OCI-M2 (cell line): ENCODE measurements around the gene CDC34.
A peak's percentile ranks its signal among the peaks of the same experiment; 100 is the strongest.

Experiments
- DNase-seq: peaks from one replicate; lab custom pipeline; 2025; ENCODE audit not compliant: unreplicated experiment; lab: John Stamatoyannopoulos, UW

The CDC34 gene

DNA sequence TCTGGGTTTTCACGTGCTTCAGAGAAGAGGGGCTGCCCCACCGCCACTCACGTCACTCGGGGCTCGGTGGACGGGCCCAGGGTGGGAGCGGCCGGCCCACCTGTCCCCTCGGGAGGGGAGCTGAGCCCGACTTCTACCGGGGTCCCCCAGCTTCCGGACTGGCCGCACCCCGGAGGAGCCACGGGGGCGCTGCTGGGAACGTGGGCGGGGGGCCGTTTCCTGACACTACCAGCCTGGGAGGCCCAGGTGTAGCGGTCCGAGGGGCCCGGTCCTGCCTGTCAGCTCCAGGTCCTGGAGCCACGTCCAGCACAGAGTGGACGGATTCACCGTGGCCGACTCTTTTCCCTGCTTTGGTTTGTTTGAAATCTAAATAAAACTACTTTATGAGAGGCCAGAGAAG lies 10.1 kb downstream of the CDC34 start:
- DNase-seq: no peak

DNA sequence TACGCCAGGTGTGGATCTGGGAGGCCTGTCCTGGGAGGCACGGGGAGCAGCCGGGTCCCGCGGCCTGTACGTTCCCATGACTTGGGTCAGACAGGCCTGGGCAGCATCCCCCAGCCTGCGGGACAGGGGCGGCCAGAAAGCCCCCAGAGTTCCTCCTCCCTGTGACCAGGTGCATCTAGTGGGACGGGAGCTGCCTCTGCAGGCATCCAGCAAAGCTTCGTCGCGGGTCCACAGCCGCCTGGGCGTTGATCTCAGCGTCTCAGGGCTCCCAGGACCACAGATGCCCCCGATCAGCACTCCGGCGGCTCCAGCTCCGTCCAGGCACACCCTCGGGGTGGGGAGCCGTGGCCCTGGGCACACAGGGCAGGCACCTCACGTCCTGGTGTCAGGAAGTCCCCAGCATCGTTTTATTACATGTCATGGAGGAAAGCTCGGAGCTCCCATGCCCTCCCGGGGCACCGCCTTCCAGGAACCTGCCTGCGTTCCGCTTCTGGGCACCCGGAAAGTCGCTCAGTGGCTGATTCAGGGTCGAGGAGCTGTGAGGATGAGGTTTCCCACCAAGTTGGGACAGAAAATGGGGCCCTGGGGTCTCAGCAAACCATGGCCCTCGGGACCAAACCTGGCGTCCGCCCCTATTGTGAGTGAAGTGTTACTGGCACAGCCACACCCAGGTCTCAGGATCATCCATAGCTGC lies 10.8 kb downstream of the CDC34 start:
- DNase-seq: no peak

DNA sequence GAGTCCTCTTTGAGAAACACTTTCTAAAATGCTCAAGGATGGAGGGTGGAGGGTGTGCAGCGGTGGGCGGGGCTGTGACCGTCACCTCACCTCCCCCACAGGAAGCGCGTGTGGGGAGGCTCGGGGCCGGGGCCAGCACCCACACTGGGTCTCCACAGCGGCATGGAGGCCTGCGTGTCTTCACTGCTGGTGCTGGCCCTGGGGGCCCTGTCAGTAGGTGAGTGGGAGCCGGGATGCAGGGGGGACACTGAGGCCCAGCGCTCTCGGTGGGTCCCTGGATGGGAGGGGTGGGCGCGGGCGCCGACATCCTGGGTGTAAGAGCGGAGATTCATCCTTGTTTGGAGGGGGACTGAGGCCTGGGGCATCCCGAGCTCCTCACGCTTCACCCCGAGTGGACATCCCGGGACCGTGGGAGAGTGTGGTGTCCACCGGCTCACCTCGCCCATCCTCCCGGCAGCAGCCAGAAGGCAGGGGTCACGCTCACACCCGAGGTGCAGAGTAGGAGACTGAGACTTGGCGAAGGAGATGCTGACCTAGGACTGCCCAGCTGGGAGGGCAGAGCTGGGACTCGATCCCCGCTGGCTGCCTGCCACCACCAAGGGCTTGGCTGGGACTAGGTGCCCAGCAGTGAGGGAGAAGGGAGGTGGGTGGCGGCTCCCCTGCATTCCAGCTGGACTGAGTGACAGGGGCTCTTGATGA lies 12.5 kb downstream of the CDC34 start, which contains the start of gene GZMM:
Gene GZMM (plus strand): TSS at position 144 of the 699 bp plus-strand sequence. CDS start 19 bp downstream, at position 163.
- DNase-seq: no peak

DNA sequence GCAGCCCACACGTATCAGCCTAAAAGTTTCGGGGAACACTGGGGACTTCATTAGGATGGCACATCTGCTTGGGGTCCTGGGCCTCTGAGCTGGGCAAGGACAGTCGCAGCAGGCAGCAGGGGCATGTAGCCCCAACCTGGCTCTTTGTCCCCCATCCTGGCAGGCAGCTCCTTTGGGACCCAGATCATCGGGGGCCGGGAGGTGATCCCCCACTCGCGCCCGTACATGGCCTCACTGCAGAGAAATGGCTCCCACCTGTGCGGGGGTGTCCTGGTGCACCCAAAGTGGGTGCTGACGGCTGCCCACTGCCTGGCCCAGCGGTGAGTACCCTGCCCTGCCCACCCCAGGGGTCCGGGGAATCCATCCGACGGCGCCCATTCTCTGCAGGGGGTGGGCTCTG lies 15.6 kb downstream of the CDC34 start:
- DNase-seq: no peak

DNA sequence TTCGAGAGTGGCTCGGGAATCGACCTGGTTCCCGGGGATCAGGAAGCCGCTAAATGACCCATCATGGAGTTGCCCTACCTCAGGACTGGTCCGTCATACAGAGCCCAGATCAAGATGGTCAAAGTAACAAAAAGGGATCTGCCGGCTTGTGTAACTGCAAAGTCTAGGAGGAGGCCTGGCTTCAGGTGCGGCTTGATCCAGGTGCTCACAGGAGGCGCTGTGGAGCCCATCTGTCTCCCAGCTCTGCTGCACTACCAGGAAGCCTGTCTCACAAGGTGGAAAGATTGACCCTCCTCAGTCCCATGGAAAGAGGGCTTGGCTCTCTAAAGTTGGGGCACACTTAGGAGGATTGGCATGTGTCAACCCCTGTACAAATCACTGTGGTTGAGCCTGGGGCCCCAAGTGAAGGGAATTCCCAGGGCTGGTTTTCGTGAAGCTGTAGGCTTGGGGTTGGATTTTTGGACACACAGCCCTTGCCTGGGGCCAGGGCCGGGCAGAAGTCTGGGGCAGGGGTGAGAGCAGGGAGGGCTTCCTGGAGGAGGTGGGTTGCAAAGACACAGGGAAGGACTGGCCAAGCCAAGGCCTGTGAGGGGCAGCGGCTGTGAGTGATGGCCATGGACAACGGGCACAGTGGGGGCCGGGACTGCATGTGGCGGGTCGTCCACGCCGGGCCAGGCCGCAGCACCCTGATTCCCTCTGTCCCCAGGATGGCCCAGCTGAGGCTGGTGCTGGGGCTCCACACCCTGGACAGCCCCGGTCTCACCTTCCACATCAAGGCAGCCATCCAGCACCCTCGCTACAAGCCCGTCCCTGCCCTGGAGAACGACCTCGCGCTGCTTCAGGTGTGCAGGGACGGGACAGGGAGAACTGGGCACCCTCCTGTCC lies 16.5 kb downstream of the CDC34 start:
- no peak for DNase-seq

DNA sequence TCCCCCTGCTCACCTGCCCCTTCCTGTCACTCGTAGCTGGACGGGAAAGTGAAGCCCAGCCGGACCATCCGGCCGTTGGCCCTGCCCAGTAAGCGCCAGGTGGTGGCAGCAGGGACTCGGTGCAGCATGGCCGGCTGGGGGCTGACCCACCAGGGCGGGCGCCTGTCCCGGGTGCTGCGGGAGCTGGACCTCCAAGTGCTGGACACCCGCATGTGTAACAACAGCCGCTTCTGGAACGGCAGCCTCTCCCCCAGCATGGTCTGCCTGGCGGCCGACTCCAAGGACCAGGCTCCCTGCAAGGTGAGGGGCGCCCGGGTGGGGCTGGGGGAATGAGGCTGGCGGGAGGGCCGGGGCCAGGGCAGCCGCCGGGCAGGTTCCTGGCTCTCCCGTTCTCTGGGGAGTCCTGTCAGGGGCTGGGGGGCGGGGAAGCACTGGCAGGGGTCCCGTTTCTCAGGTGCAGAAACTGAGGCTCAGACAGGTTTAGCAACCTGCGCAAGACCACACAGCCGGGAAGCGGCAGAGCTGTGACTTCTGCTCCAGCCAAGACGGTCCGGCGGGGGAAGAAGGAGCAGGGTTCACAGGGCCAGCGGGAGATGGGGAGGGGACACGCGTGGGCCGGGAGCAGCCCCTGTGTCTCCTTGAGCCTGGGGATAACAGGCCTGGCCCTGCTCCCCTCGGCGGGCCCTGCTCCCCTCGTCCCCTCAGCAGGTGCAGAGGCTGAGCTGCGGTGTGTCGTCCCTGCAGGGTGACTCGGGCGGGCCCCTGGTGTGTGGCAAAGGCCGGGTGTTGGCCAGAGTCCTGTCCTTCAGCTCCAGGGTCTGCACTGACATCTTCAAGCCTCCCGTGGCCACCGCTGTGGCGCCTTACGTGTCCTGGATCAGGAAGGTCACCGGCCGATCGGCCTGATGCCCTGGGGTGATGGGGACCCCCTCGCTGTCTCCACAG lies 17.6 kb downstream of the CDC34 start:
- no peak for DNase-seq

DNA sequence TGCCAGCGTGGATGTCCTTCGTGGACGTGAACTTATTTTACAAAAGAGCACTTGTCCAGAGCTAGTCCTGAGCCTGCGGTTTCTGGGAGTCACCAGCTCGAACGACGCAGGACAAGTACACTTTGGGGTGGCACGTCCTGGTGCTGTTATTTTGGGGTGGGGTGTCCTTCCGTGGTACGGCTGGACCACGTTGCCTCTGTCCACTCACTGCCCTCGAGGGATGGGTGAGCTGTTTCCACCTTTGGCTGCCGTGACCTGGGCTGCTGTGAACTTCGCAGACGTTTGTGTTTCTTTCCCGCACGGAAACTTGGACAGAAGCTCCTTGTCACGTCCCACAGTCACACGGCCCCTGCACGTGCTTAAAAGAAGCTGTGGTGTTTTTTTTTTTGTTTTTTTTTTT lies 23.3 kb downstream of the CDC34 start:
- DNase-seq: no peak

DNA sequence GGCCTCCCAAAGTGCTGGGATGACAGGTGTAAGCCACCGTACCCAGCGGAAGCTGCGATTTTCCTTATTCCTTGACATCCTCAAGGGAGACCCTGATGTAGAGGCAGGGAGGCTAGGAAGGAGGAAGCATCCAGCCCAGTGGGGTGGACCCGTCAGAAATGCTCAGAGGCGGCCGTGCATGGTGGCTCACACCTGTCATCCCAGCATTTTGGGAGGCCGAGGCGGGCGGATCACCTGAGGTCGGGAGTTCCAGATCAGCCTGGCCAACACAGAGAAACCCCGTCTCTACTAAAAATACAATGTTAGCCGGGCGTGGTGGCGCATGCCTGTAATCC lies 23.9 kb downstream of the CDC34 start:
- DNase-seq: no peak

DNA sequence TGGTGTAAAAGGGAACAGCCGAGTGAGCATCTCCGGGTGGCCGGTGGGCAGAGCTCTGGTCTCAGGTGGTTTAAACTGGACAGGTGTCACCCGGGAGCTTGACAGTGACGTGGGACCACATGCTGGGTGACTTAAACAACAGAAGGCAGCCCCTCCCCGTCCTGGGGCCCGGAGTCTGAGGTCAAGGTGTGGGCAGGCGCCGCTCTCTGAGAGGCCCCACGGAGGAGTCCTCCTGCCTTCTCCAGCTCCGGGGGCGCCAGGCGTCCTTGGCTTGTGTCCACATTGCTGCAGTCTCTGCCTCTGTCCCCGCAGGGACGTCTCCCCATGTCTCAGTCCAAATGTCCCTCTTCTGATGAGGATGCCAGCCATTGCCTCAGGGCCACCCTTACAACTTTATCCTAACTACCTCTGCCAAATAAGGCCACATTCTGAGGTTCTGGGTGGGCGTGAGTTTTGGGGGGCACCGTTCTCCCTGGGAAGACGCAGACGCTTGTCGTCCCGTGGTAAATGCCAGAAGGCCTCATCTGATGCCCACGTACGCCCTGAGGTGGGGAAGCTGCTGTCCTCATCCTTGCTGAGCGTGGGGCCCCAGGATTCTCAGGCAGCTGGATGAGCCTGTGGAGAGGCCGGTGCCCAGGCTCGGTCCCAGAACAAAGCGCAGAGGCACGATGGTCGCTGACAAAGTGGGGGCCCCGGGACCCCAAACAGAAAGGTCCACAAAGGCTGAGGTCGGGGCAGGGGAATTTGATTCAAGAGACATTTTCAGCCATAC lies 25.2 kb downstream of the CDC34 start:
- no peak for DNase-seq

DNA sequence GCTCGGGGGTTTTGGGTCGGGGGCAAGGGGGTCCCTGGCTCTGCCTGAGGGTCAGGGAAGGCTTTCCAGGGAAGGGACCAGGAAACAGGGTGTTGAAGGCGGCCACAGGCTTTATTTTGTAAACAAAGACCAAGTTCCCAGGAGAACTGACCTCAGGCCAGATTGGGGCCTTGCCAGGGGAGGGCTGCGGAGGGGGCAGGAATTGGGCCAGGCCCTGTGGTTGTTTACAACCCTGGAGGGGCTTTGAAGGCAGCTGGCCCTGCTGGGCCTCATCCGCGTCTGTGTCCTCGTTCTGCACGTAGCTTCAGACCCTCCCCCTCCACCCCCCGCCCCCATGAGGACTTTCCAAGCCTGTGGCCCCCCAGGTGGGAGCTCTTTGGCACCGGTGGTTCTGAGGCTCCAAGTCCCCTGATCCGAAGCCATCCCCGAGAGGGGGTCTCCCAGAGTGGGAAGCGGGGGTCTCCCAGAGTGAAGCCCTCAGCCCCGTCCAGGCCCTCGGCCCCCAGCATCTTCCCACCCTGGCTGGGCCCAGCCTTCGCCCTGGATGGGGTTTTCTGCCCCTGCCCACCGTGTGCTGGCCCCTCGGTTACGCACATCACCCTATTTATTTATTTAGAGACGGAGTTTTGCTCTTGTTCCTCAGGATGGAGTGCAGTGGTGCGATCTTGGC lies 27.3 kb downstream of the CDC34 start:
- no peak for DNase-seq

DNA sequence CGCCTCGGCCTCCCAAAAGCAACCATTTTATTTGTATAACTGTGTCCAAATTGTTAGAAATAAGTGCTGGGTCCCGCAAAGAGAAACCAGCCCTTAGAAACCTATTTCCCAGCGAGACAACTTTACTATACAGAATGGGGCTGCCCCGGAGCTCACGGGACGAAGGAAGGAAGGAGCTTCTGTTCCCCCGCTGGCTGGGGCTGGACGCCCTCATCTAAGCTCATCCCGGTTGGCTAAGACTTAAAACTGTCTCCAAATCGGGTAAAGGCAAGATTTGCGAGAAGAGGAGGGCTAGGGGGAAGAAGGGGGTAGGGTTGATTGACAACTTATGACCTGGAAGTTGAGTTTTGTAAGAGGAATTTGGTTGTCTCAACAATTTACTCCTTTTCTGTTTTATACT lies 28.6 kb downstream of the CDC34 start:
- DNase-seq: no peak

DNA sequence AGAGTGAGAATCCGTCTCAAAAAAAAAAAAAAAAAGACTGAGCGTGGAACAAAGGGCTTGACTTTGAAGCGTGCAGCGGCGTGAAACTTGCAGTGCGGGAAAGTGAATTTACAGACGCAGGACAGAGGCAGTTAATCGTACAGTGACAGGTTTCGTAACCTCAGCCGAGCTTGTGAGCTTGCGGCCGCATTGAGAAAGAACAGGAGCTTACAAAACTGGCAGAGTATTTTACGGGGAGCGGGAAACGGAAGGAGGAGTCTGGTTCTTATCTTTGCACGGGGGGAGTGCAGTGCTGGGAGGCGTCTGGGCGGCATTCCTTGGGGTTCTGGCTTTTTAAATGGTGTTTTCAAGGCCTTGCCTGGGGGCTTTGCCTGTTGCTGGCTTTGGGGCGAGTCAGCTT lies 34.8 kb downstream of the CDC34 start:
- DNase-seq: no peak

DNA sequence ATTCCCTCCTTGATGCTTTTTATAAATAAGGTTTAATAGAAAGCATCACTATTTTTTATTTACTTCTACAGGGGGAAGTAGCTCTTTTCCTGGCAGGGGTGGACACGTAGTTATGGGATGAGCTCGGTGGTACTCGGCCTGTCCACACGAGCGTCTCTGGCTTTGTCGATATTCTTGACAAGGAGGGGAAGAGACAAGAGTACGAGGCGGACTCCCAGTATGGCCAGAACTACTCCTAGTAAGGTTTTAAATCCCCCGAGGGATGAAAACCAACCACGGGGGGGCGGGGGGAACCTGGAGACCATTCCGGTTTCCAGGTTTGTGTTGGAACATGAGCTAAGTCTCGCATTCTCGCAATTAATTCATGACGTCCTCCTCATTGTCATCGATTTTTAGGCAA lies 35.3 kb downstream of the CDC34 start:
- no peak for DNase-seq

DNA sequence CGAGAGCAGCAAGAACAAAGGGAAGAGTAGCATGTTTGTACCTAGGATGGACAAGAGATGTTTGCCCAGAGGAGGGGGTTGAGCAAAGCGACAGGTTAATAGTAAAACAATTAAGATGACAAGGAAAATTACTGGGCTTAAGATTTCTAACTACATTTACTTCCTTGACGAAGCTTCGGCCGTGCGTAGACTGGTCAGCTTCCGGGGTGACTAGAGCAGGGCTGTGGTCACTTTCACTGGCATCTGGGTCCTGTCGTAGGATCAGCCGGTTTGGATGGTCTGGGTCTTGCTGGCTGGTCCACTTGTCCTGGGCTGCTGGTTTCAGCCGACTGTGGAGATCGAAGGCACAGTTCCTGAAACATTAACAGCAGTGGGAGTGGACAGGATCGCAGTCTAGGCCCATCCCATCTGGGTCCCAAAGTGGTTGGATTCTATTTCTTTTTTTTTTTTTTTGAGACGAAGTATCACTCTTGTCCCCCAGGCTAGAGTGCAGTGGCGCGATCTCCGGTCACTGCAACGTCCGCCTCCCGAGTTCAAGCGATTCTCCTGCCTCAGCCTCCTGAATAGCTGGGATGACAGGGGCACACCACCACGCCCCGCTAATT lies 35.8 kb downstream of the CDC34 start:
- no peak for DNase-seq

DNA sequence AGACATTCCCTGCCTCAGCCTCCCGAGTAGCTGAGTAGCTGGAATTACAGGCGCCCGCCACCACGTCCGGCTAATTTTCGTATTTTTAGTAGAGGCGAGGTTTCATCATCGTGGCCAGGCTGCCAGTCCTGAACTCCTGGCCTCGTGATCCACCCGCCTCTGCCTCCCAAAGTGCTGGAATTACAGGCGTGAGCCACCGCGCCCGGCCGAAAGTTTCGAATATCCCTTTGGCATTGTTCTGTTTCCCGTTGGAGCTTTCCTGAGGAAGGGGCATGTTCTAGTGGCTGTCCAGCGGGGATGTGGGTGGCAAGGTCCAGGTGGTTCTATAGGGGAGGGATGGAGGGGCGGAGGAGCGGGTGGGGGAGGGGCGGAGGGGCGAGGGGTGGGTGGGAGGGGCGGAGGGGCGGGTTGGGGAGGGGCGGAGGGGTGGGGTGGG lies 38.7 kb downstream of the CDC34 start:
- no peak for DNase-seq

DNA sequence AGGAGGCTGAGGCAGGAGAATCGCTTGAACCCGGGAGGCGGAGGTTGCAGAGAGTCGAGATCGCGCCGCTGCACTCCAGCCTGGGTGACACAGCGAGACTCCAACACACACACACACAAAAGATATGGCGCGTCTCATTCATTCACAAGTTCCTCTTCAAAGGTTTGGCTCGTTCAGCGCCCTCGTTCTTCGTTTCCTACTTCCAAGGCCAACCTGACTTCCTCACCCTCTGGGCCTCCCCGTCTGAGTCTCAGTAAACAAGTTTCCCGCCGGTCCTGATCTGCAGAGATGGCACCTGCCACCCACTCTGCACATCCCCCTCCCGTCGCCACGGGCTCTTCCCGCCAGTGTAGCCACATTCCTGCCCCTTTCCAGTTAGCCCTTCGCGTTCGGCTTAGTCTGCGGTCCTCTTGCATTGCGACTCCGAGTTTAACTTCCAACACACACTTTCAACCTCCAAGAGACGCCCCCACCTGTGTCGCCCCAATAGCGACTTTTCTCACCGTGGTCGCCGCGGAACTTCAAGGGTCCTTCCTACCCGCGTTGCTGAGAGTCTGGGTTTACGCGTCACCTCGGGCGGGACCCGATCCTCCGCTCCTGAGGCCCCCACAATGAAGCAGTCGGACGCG lies 39.5 kb downstream of the CDC34 start:
- no peak for DNase-seq

DNA sequence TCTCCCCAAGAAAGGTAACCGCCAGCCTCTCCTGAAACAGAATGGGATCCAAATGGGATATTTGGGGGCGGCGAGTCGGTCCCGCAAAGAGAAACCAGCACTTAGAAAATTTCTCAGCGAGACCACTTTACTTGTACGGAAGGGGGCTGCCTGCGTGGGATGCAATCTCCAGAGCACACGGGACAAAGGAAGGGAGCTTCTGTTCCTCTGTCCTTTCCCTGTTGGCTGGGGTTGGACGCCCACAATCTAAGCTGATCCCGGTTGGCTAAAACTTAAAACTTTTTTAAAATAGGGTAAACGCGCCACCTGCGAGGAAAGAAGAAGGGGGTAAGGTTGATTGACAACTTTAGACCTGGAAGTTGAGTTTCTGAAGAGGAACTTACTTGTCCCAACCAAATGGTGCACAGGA lies 40.0 kb downstream of the CDC34 start:
- no peak for DNase-seq

DNA sequence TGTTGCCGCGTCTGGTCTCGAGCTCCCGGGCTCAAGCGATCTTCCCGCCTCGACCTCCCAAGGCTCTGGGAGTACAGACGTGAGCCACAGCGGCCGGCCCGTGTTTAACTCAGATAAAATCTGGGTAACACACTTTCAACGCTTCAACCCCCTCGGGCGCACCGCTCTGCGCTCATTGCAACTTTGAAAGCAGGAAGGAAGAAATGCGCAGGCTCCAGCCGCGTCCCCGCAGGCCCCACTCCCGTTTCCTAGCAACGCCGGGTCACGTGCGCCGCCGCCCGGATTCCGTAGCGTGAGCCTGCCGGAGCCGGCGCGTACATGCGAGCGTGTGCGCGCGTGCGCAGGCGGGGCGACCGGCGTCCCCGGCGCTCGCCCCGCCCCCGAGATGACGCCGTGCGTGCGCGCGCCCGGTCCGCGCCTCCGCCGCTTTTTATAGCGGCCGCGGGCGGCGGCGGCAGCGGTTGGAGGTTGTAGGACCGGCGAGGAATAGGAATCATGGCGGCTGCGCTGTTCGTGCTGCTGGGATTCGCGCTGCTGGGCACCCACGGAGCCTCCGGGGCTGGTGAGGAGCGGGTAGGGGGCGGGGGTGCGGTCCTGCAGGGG lies 40.7 kb downstream of the CDC34 start, which contains the start of gene BSG:
Gene BSG (plus strand): TSS at position 457 of the 603 bp plus-strand sequence. CDS start 39 bp downstream, at position 496.
- DNase-seq: peak; percentile 70
